Loucy (cell line): ENCODE measurements around the gene PARD3B.

Experiments
- CTCF ChIP-seq: fragments of 200-600 bp; sonication (generic); conservative IDR thresholded peaks from 2 replicates; pipeline ENCODE4 v1.5.1; 2014; ENCODE audit warnings: mild to moderate bottlenecking, antibody characterized with exemption, low read length
- EZH2phosphoT487 ChIP-seq: fragments of 200-600 bp; IDR thresholded peaks from 2 replicates; pipeline ENCODE4 v1.6.1; 2018; ENCODE audit warnings: antibody characterized with exemption, mild to moderate bottlenecking, moderate library complexity, borderline replicate concordance

- TF ChIP-seq CTCF (no peak), EZH2phosphoT487 (no peak)
Observed at GRCh38 chr2:204775766-204776165, 230.5 kb downstream of the PARD3B start.
